CD8-positive, alpha-beta memory T cell (primary cell): Measurements from ENCODE around the gene TMEM35B. TPM values are rescaled to one million over a fixed set of nuclear protein-coding genes. Genes with fewer than 3 reads are reported as not detected.
A peak's percentile ranks its signal among the peaks of the same experiment; 100 is the strongest.

Source experiments
- CTCF ChIA-PET: fragments of 350-600 bp; sonication (Branson Sonifier 250); formaldehyde crosslinking; loops from one replicate; lab custom pipeline; 2021; ENCODE audit warnings: antibody characterized with exemption; lab: Charles Lee
- POLR2A ChIA-PET: fragments of 350-600 bp; sonication (Branson Sonifier 250); formaldehyde crosslinking; loops from one replicate; lab custom pipeline; 2021; ENCODE audit warnings: antibody characterized with exemption; lab: Charles Lee
- DNase-seq, 5 donors: peaks; one replicate each; pipeline versions ENCODE4 v3.0.0 to v3.0.0-alpha.2; 2020 to 2022; ENCODE audit warnings: mixed read lengths in 1 of 5
- H3K27ac ChIP-seq: one replicate; pipeline ENCODE4 v1.7.0; 2013; ENCODE audit warnings: low read depth, mild to moderate bottlenecking, low read length, moderate library complexity
- H3K27me3 ChIP-seq: 2 replicates; pipeline ENCODE4 v1.7.0; 2013; ENCODE audit warnings: low read length, mild to moderate bottlenecking; ENCODE audit not compliant: insufficient read depth, poor library complexity, severe bottlenecking
- H3K36me3 ChIP-seq: 2 replicates; pipeline ENCODE4 v1.7.0; 2013; ENCODE audit warnings: mild to moderate bottlenecking, low read length, moderate library complexity; ENCODE audit not compliant: insufficient read depth
- H3K4me1 ChIP-seq: 2 replicates; pipeline ENCODE4 v1.7.0; 2013; ENCODE audit warnings: mild to moderate bottlenecking, low read length, moderate library complexity; ENCODE audit not compliant: insufficient read depth
- H3K4me3 ChIP-seq: 2 replicates; pipeline ENCODE4 v1.7.0; 2013; ENCODE audit warnings: mild to moderate bottlenecking, low read length
- H3K9me3 ChIP-seq: 2 replicates; pipeline ENCODE4 v1.7.0; 2013; ENCODE audit warnings: mild to moderate bottlenecking, low read length
- H3K27ac Mint-ChIP-seq, 8 donors: one replicate each; pipeline ENCODE4 v1.8.0; 2020 to 2021; ENCODE audit warnings: mixed read lengths in 8 of 8, mild to moderate bottlenecking in 6 of 8, inconsistent platforms in 3 of 8, moderate library complexity in 3 of 8
- H3K27me3 Mint-ChIP-seq, 2 donors: one replicate each; pipeline ENCODE4 v1.8.0; 2020 to 2021; ENCODE audit warnings: mixed read lengths in 2 of 2, mild to moderate bottlenecking in 1 of 2, moderate library complexity in 1 of 2
- H3K36me3 Mint-ChIP-seq, 3 donors: one replicate each; pipeline ENCODE4 v1.8.0; 2020 to 2021; ENCODE audit warnings: mixed read lengths in 3 of 3, inconsistent platforms in 1 of 3, mild to moderate bottlenecking in 1 of 3
- H3K4me1 Mint-ChIP-seq, 3 donors: one replicate each; pipeline ENCODE4 v1.8.0; 2020 to 2021; ENCODE audit warnings: mixed read lengths in 3 of 3, inconsistent platforms in 1 of 3, mild to moderate bottlenecking in 1 of 3
- H3K4me3 Mint-ChIP-seq, 7 donors: one replicate each; pipeline ENCODE4 v1.8.0; 2020 to 2021; ENCODE audit warnings: mixed read lengths in 7 of 7, mild to moderate bottlenecking in 6 of 7, moderate library complexity in 4 of 7, inconsistent platforms in 2 of 7
- H3K9me3 Mint-ChIP-seq, 5 donors: one replicate each; pipeline ENCODE4 v1.8.0; 2020 to 2022; ENCODE audit warnings: mixed read lengths in 5 of 5, mild to moderate bottlenecking in 3 of 5, moderate library complexity in 2 of 5, inconsistent platforms in 1 of 5
- polyA plus RNA-seq: library from polyadenylated mRNA; unstranded; fragments of 300-500 nt; fragmentation: Illumina TruSeq; gene quantifications from one replicate; pipeline ENCODE4 v1.2.3, GENCODE V29; 2021
- total RNA-seq, 2 experiments: library from RNA; stranded (reverse); gene quantifications; one replicate each; pipeline ENCODE4 v1.2.3, GENCODE V29; 2021

The TMEM35B gene
- total RNA-seq (10 to 100 TPM; 31.3 to 32.0 TPM), polyA plus RNA-seq (237 TPM)

- no peaks in the 10 kb centered on the region for H3K27me3 Mint-ChIP-seq
- peaks cover 3% of the 10 kb centered on the region for H3K36me3 ChIP-seq
- peak within 1 kb of the TSS; percentile 93 to 100 (median 98) for H3K27ac Mint-ChIP-seq
- H3K36me3 Mint-ChIP-seq = peaks cover 0 to 44% (median 1%) of the 10 kb centered on the region in 3 donors
- peak within 1 kb of the TSS; percentile 92 for H3K4me3 ChIP-seq
- H3K27ac ChIP-seq = peak within 1 kb of the TSS; percentile 78
- peaks cover 24% of the 10 kb centered on the region for H3K4me1 ChIP-seq
- no peaks in the 10 kb centered on the region for H3K9me3 ChIP-seq
- ChIA-PET POLR2A (interaction anchor here (0.8 to 2.6 kb wide), 5 partner anchors 10 to 201 kb away, joined by 3 to 9 read pairs (median 3); partner anchors contain the start of gene DLGAP3), CTCF (interaction anchor here (1.1 to 1.8 kb wide), 4 partner anchors 12 to 784 kb away, joined by 3 to 9 read pairs (median 6); partner anchors contain the start of genes CLSPN and SMIM12)
- DNase-seq = peak; percentile 66 to 86 (median 76)
- H3K4me1 Mint-ChIP-seq = peaks cover 31 to 71% (median 54%) of the 10 kb centered on the region in 3 donors
- peak within 1 kb of the TSS; percentile 95 to 100 (median 98) for H3K4me3 Mint-ChIP-seq
- H3K27me3 ChIP-seq = no peaks in the 10 kb centered on the region
- H3K9me3 Mint-ChIP-seq = no peaks in the 10 kb centered on the region
Measured at GRCh38 chr1:34984793-34985608, at the start of gene TMEM35B. TMEM35B (minus strand) TSS chr1:34985347; CDS start chr1:34985305, 42 bp downstream.

GRCh38 chr1:35033346-35033745 lies 48.2 kb upstream of the TMEM35B start:
- H3K4me1 Mint-ChIP-seq = peaks cover 28 to 36% (median 35%) of the 10 kb centered on the region in 3 donors
- H3K27me3 Mint-ChIP-seq = peaks cover 3 to 10% of the 10 kb centered on the region in 2 donors
- Histone ChIP-seq H3K36me3 (no peaks in the 10 kb centered on the region), H3K27me3 (no peaks in the 10 kb centered on the region), H3K4me1 (peaks cover 17% of the 10 kb centered on the region), H3K4me3 (no peak overlapping the region), H3K9me3 (no peaks in the 10 kb centered on the region), H3K27ac (no peak overlapping the region)
- H3K9me3 Mint-ChIP-seq = peaks cover 1 to 15% (median 3%) of the 10 kb centered on the region in 5 donors
- H3K27ac Mint-ChIP-seq = peak overlapping the region in 1 of 8 donors; percentile 7
- peak overlapping the region in 1 of 7 donors; percentile 16 for H3K4me3 Mint-ChIP-seq
- CTCF ChIA-PET = no interaction called here
- no peak for DNase-seq
- H3K36me3 Mint-ChIP-seq = peaks cover 2 to 14% (median 12%) of the 10 kb centered on the region in 3 donors
- POLR2A ChIA-PET = no interaction called here

DNA sequence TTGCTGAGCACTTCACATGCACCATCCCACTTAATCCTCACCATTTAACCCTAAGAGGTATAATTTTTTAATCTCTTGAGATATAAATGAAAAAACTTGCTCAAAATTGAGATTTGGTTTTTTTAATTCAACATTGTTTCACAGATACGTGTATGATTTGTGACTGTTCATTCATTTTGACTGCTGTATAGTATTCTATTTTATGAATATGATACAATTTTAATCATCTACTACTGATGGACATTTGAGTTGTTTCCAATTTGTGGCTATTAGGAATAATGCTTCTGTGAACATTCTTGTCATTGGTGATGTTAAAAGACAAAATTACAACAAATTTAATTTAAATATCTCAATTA lies 47.2 kb upstream of the TMEM35B start:
- peaks cover 1 to 15% (median 3%) of the 10 kb centered on the region in 5 donors for H3K9me3 Mint-ChIP-seq
- Histone ChIP-seq H3K4me1 (peaks cover 23% of the 10 kb centered on the region), H3K9me3 (no peaks in the 10 kb centered on the region), H3K4me3 (no peak overlapping the region), H3K27me3 (no peaks in the 10 kb centered on the region), H3K27ac (no peak overlapping the region), H3K36me3 (no peaks in the 10 kb centered on the region)
- peaks cover 5 to 19% (median 12%) of the 10 kb centered on the region in 3 donors for H3K36me3 Mint-ChIP-seq
- H3K27ac Mint-ChIP-seq = peak overlapping the region in 1 of 8 donors; percentile 30
- ChIA-PET POLR2A (no interaction called here), CTCF (interaction anchor here (0.6 kb wide), 1 partner anchor 66 kb away, joined by 4 read pairs; no protein-coding TSS in a partner anchor)
- peaks cover 31 to 42% (median 41%) of the 10 kb centered on the region in 3 donors for H3K4me1 Mint-ChIP-seq
- peak overlapping the region in 5 of 7 donors; percentile 58 to 100 (median 99) for H3K4me3 Mint-ChIP-seq
- no peak for DNase-seq
- H3K27me3 Mint-ChIP-seq = peaks cover 0 to 3% of the 10 kb centered on the region in 2 donors

- Mint-ChIP-seq H3K27ac (peak overlapping the region; percentile 93 to 100 (median 98)), H3K9me3 (peaks cover 1 to 15% (median 3%) of the 10 kb centered on the region in 5 donors), H3K4me1 (peaks cover 42 to 53% (median 52%) of the 10 kb centered on the region in 3 donors), H3K27me3 (no peaks in the 10 kb centered on the region), H3K4me3 (peak overlapping the region; percentile 97 to 100 (median 100)), H3K36me3 (peaks cover 9 to 30% (median 10%) of the 10 kb centered on the region in 3 donors)
- ChIA-PET CTCF (interaction anchor here (1.1 to 1.3 kb wide), 2 partner anchors 10 to 48 kb away, joined by 5 read pairs; partner anchors contain the start of gene ZMYM1), POLR2A (interaction anchor here (0.7 to 1.0 kb wide), 2 partner anchors 46 to 52 kb away, joined by 4 to 9 read pairs; partner anchors contain the start of gene TMEM35B)
- Histone ChIP-seq H3K27ac (peak overlapping the region; percentile 94), H3K27me3 (no peaks in the 10 kb centered on the region), H3K36me3 (peaks cover 8% of the 10 kb centered on the region), H3K4me3 (peak overlapping the region; percentile 100), H3K9me3 (no peaks in the 10 kb centered on the region), H3K4me1 (peaks cover 31% of the 10 kb centered on the region)
- peak in 3 of 5 donors; percentile 1 to 55 (median 2) for DNase-seq
Measured at GRCh38 chr1:35030756-35031446, 45.8 kb upstream of the TMEM35B start.

DNA sequence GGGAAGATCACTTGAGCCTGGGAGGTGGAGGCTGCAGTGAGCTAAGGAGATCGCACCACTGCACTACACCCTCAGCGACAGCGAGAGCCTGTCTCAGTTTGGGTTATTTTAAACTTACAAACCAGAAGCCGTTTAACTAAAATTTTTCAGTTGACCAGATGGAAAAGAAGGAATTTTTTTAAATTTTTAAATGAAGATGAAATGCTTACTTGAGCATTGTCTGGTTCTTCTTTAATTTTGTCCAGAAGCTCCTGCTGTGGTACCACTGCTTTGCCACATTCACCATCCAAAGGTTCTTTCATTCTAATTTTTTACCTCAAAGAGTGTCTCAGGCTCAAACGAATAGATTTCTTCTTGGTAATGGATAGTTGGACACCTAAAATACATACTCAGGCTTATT lies 45.2 kb upstream of the TMEM35B start:
- no peak for DNase-seq
- Histone ChIP-seq H3K4me3 (peak overlapping the region; percentile 100), H3K9me3 (no peaks in the 10 kb centered on the region), H3K27ac (peak overlapping the region; percentile 94), H3K27me3 (no peaks in the 10 kb centered on the region), H3K4me1 (peaks cover 31% of the 10 kb centered on the region), H3K36me3 (peaks cover 8% of the 10 kb centered on the region)
- ChIA-PET CTCF (interaction anchor here (1.1 to 1.3 kb wide), 2 partner anchors 11 to 49 kb away, joined by 5 read pairs; partner anchors contain the start of gene ZMYM1), POLR2A (interaction anchor here (0.7 to 1.0 kb wide), 2 partner anchors 45 to 53 kb away, joined by 4 to 9 read pairs; partner anchors contain the start of gene TMEM35B)
- Mint-ChIP-seq H3K27ac (peak overlapping the region in 7 of 8 donors; percentile 93 to 100 (median 99)), H3K27me3 (no peaks in the 10 kb centered on the region), H3K36me3 (peaks cover 6 to 36% (median 14%) of the 10 kb centered on the region in 3 donors), H3K9me3 (peaks cover 1 to 15% (median 3%) of the 10 kb centered on the region in 5 donors), H3K4me1 (peaks cover 45 to 59% (median 58%) of the 10 kb centered on the region in 3 donors), H3K4me3 (peak overlapping the region; percentile 97 to 100 (median 100))

DNA sequence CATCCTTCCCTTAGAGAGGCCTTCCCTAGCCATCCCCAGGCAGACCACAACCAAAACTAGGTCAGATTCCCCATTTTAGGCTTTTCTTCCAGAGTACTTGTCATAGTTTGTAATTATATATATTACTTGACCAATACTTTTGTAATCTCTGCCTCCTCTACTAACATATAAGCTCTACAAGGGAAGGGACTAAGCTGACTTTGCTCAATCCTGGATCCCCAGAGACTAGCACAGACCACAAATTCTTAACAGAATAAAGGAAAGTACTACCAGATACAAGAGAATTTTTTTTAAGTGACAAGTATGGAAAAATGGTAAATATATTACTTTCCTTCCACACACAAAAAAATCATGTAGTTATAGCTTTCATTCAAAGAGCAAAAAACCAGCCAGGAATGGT lies 44.6 kb upstream of the TMEM35B start:
- Mint-ChIP-seq H3K36me3 (peaks cover 5 to 36% (median 14%) of the 10 kb centered on the region in 3 donors), H3K27ac (peak overlapping the region in 2 of 8 donors; percentile 13 to 41), H3K27me3 (no peaks in the 10 kb centered on the region), H3K9me3 (peaks cover 1 to 15% (median 3%) of the 10 kb centered on the region in 5 donors), H3K4me3 (peak overlapping the region; percentile 97 to 100 (median 100)), H3K4me1 (peaks cover 45 to 60% (median 58%) of the 10 kb centered on the region in 3 donors)
- Histone ChIP-seq H3K27me3 (no peaks in the 10 kb centered on the region), H3K27ac (peak overlapping the region; percentile 25), H3K4me1 (peaks cover 31% of the 10 kb centered on the region), H3K4me3 (no peak overlapping the region), H3K9me3 (no peaks in the 10 kb centered on the region), H3K36me3 (peaks cover 8% of the 10 kb centered on the region)
- CTCF ChIA-PET = interaction anchor here (1.1 kb wide), 1 partner anchor 49 kb away, joined by 5 read pairs; the partner anchor contains the start of gene ZMYM1
- POLR2A ChIA-PET = interaction anchor here (0.6 kb wide), 1 partner anchor 110 kb away, joined by 3 read pairs; no protein-coding TSS in a partner anchor
- DNase-seq = no peak

DNA sequence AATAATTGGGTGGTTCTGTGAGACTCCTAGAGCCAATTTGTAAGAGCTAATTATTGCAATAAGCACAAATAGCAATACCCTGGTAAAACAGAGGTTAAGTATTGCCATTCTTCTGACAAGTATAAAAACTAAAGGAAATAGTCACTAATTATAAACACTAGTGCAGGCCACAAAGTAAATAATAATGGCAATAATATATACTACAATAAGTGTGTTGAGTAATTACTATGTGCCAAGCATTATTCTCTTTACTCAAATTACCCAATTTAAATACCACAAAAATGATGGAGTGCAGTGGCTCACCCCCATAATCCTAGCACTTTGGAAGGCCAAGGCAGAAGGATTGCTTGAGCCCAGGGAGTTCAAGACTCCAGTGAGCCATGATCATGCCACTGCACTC lies 31.3 kb upstream of the TMEM35B start:
- H3K27ac ChIP-seq = no peak overlapping the region
- no peaks in the 10 kb centered on the region for H3K27me3 ChIP-seq
- CTCF ChIA-PET = no interaction called here
- Mint-ChIP-seq H3K9me3 (no peaks in the 10 kb centered on the region), H3K27ac (peak overlapping the region in 2 of 8 donors; percentile 46 to 61), H3K4me1 (no peaks in the 10 kb centered on the region), H3K36me3 (peaks cover 0 to 56% (median 11%) of the 10 kb centered on the region in 3 donors), H3K27me3 (no peaks in the 10 kb centered on the region), H3K4me3 (no peak overlapping the region)
- no peak overlapping the region for H3K4me3 ChIP-seq
- DNase-seq = no peak
- H3K4me1 ChIP-seq = no peaks in the 10 kb centered on the region
- peaks cover 21% of the 10 kb centered on the region for H3K36me3 ChIP-seq
- POLR2A ChIA-PET = no interaction called here
- H3K9me3 ChIP-seq = no peaks in the 10 kb centered on the region
